HepG2 (cell line): ENCODE data around the gene RNASE11. TPM values are rescaled to one million over a fixed set of nuclear protein-coding genes. Genes with fewer than 3 reads are reported as not detected.
A peak's percentile ranks its signal among the peaks of the same experiment; 100 is the strongest.

Experiments
- CEBPZ ChIP-seq: IDR thresholded peaks from 2 replicates; pipeline ENCODE4 v1.6.1; 2012; ENCODE audit warnings: low read length, improper control_type of control experiment
- CREB1 ChIP-seq, 2 experiments: fragments of 450-650 bp in 1 of 2; IDR thresholded peaks; 2 replicates each; pipeline ENCODE4 v1.6.1; 2016 to 2017; ENCODE audit warnings: control low read depth in 1 of 2, mild to moderate bottlenecking in 1 of 2, missing compliant biosample characterization in 1 of 2, missing genetic modification characterization in 1 of 2
- FOXA3 ChIP-seq: IDR thresholded peaks from 2 replicates; pipeline ENCODE4 v1.6.1; 2016; ENCODE audit warnings: missing genetic modification reagents, missing compliant biosample characterization
- MIER3 ChIP-seq: IDR thresholded peaks from 2 replicates; pipeline ENCODE4 v1.6.1; 2016; ENCODE audit warnings: missing compliant biosample characterization, borderline replicate concordance
- MIXL1 ChIP-seq: IDR thresholded peaks from 2 replicates; pipeline ENCODE4 v1.6.1; 2016
- MTA3 ChIP-seq: sonication (generic); formaldehyde crosslinking; IDR thresholded peaks from 2 replicates; pipeline ENCODE4 v1.4.0; 2020; ENCODE audit warnings: missing genetic modification reagents
- PHB2 ChIP-seq: fragments of 450-650 bp; IDR thresholded peaks from 2 replicates; pipeline ENCODE4 v1.6.1; 2018; ENCODE audit not compliant: partially characterized antibody
- PHF21A ChIP-seq: sonication (generic); formaldehyde crosslinking; IDR thresholded peaks from 2 replicates; pipeline ENCODE4 v1.5.0; 2020; ENCODE audit warnings: mild to moderate bottlenecking, missing genetic modification reagents
- RBAK ChIP-seq: sonication (generic); formaldehyde crosslinking; IDR thresholded peaks from 2 replicates; pipeline ENCODE4 v1.5.1; 2020; ENCODE audit warnings: mild to moderate bottlenecking, missing genetic modification reagents
- ZIK1 ChIP-seq: sonication (generic); formaldehyde crosslinking; IDR thresholded peaks from 2 replicates; pipeline ENCODE4 v1.5.0; 2020; ENCODE audit warnings: mild to moderate bottlenecking, low read depth, missing genetic modification reagents, borderline replicate concordance
- ZNF329 ChIP-seq: sonication (generic); formaldehyde crosslinking; IDR thresholded peaks from 2 replicates; pipeline ENCODE4 v1.9.0; 2021; ENCODE audit warnings: low read depth, mild to moderate bottlenecking, missing genetic modification reagents
- ZNF354B ChIP-seq: sonication (generic); formaldehyde crosslinking; IDR thresholded peaks from 2 replicates; pipeline ENCODE4 v1.8.0; 2022; ENCODE audit warnings: mild to moderate bottlenecking, missing genetic modification reagents
- ZNF530 ChIP-seq: sonication (generic); formaldehyde crosslinking; IDR thresholded peaks from 2 replicates; pipeline ENCODE4 v1.5.0; 2020; ENCODE audit warnings: low read depth, mild to moderate bottlenecking, missing genetic modification reagents
- ZNF564 ChIP-seq: sonication (generic); formaldehyde crosslinking; IDR thresholded peaks from 2 replicates; pipeline ENCODE4 v1.8.1; 2023; ENCODE audit warnings: mild to moderate bottlenecking, missing genetic modification reagents
- ZNF639 ChIP-seq: conservative IDR thresholded peaks from 2 replicates; pipeline ENCODE4 v1.6.1; 2018; ENCODE audit warnings: missing genetic modification reagents
- ZNF740 ChIP-seq: sonication (generic); formaldehyde crosslinking; IDR thresholded peaks from 2 replicates; pipeline ENCODE4 v1.4.0; 2020; ENCODE audit warnings: missing genetic modification reagents
- polyA plus RNA-seq, 8 experiments: library from polyadenylated mRNA; depleted of rRNA in 3 of 8; stranded (reverse) in 7 of 8; unstranded in 1 of 8; fragments of >200 nt; fragmentation: Illumina TruSeq in 4 of 8; extraction: Trizol in 4 of 8; gene quantifications; 2 replicates each; pipeline versions ENCODE4 v1.2.1 to v1.2.3, GENCODE V29; 2011 to 2016; ENCODE audit warnings: low read depth in 4 of 8, missing spikeins in 1 of 8, mixed read lengths in 1 of 8; ENCODE audit not compliant: insufficient read depth in 1 of 8
- total RNA-seq, 5 experiments: library from RNA; depleted of rRNA; stranded (reverse); fragments of >200 nt; fragmentation: Illumina TruSeq; extraction: Trizol; gene quantifications; 2 replicates each; pipeline ENCODE4 v1.2.3, GENCODE V29; 2016; ENCODE audit warnings: low read depth in 1 of 5

The RNASE11 gene
- total and polyA plus RNA-seq, 2 of the 13 experiments (the other 11 are each of a cell fraction or from before 2014, with no cell fraction given): not detected

GRCh38 chr14:20609215-20610001 is 21.6 kb upstream of the RNASE11 start (continued):
- TF ChIP-seq ZNF740 (CRISPR knock-in tag) (no peak), ZNF564 (CRISPR knock-in tag) (no peak; the same call in 1 of the 2 replicates), MIXL1 (CRISPR knock-in tag) (peak; percentile 18; the same call in 1 of the 2 replicates), PHF21A (CRISPR knock-in tag) (peak; percentile 61), ZNF530 (CRISPR knock-in tag) (no peak), ZIK1 (no peak), ZNF329 (CRISPR knock-in tag) (no peak), CEBPZ (no peak), PHB2 (no peak), FOXA3 (CRISPR knock-in tag) (0 out of 2 replicates have a peak, but pooled peaks have one; percentile 22), ZNF354B (CRISPR knock-in tag) (no peak), CREB1 (IDR thresholded peaks at IDR 0.05) (peak; percentile 54; the same call in 1 of the 2 replicates), CREB1 (CRISPR knock-in tag; IDR thresholded peaks at IDR 0.05) (no peak; the same call in 1 of the 2 replicates), ZNF639 (CRISPR knock-in tag) (no peak), MIER3 (CRISPR knock-in tag) (no peak; the same call in 1 of the 2 replicates), RBAK (CRISPR knock-in tag) (no peak), MTA3 (CRISPR knock-in tag) (no peak)
